Aorta (tissue), 5 donors: ENCODE measurements around the gene PSMC2. TPM values are rescaled to one million over a fixed set of nuclear protein-coding genes. Genes with fewer than 3 reads are reported as not detected.

ENCODE experiments used
- ATAC-seq: fragments of 200-7000 bp; cut with Tn5 transposase; one replicate; pipeline ENCODE4 v1.9.1; 2022; ENCODE audit warnings: moderate library complexity; ENCODE audit not compliant: low FRiP score
- DNase-seq, 2 donors: peaks; one replicate each; pipeline ENCODE4 v3.0.0-alpha.2; 2020
- H3K27ac ChIP-seq, 2 donors: one replicate each; pipeline ENCODE4 v1.5.1; 2013; ENCODE audit warnings: low read length in 2 of 2, mild to moderate bottlenecking in 2 of 2, moderate library complexity in 2 of 2, control low read depth in 1 of 2, inconsistent platforms in 1 of 2, low read depth in 1 of 2
- H3K27me3 ChIP-seq, 2 donors: one replicate each; pipeline ENCODE4 v1.6.1; 2013; ENCODE audit warnings: control low read depth in 1 of 2, low read length in 1 of 2, mild to moderate bottlenecking in 1 of 2, moderate library complexity in 1 of 2; ENCODE audit not compliant: insufficient read depth in 2 of 2, control insufficient read depth in 1 of 2
- H3K36me3 ChIP-seq, 2 donors: one replicate each; pipeline ENCODE4 v1.6.1; 2013; ENCODE audit warnings: control low read depth in 1 of 2, low read length in 1 of 2, mild to moderate bottlenecking in 1 of 2; ENCODE audit not compliant: insufficient read depth in 2 of 2, control insufficient read depth in 1 of 2
- H3K4me1 ChIP-seq, 2 donors: one replicate each; pipeline ENCODE4 v1.6.1; 2013; ENCODE audit warnings: low read length in 2 of 2, control low read depth in 1 of 2, mild to moderate bottlenecking in 1 of 2, moderate library complexity in 1 of 2; ENCODE audit not compliant: insufficient read depth in 2 of 2, control insufficient read depth in 1 of 2
- H3K4me3 ChIP-seq, 2 donors: one replicate each; pipeline ENCODE4 v1.5.1; 2013; ENCODE audit warnings: low read length in 2 of 2, control low read depth in 1 of 2, mild to moderate bottlenecking in 1 of 2
- H3K9me3 ChIP-seq: one replicate; pipeline ENCODE4 v1.6.1; 2013; ENCODE audit warnings: mild to moderate bottlenecking, low read length; ENCODE audit not compliant: control insufficient read depth
- WGBS, 2 donors: extraction: QIAGEN DNeasy Blood & Tissue Kit; methylation state at CpG; one replicate each; pipeline ENCODE4 v1.1.7; 2013; 5-methylcytosine and 5-hydroxymethylcytosine counted together
- intact Hi-C, 2 donors: fragments of 100-400 bp; cut with DNase I; formaldehyde crosslinking; loops; one replicate each; pipeline versions ENCODE4 v1.14.2 to v1.15.0; 2022
- long read RNA-seq, 2 donors: library from polyadenylated mRNA; unstranded; transcript quantifications; one replicate each; pipeline ENCODE4 v2.0.0, GENCODE V29; 2020 to 2021
- polyA plus RNA-seq, 2 donors: library from polyadenylated mRNA; stranded (reverse); fragments of 200-250 nt; gene quantifications; one replicate each; pipeline ENCODE4 v1.2.3, GENCODE V29; 2013
- total RNA-seq, 2 donors: library from RNA; stranded (reverse); fragmentation: NEBNext Ultra II Directional; extraction: Animal tissue kit (Norgen Biotek cat#: 25700); gene quantifications; one replicate each; pipeline ENCODE4 v1.2.1, GENCODE V29; 2021
- donor health status: healthy with polysubstance abuse.
- donor health status: Bipolar disorder and iron deficiency.
- donor health status: DM: no; HTN: no; CAD: no.
- donor health status: DM: no; HTN: no; CAD: no.
- donor health status: DM: yes; HTN: yes; CAD: no.

The PSMC2 gene
- total RNA-seq, result 10 to 100 TPM; 81.8 to 97.3 TPM
- 100 to 1,000 TPM; 107 to 119 TPM for polyA plus RNA-seq
- long read RNA-seq, donor 1, transcript PSMC2-201 (12 exons, 2,637 nt), result major isoform, 203 of 220 reads
- long read RNA-seq, donor 1, partial matches to known transcripts, result 5 of 220 reads
- long read RNA-seq, donor 1, other reads (novel, unspliced or antisense), result 12 of 220 reads
- long read RNA-seq, donor 2, transcript PSMC2-201 (12 exons, 2,637 nt), result major isoform, 23 of 26 reads
- long read RNA-seq, donor 2, partial matches to known transcripts, result 2 of 26 reads
- long read RNA-seq, donor 2, other reads (novel, unspliced or antisense), result 1 of 26 reads

GRCh38 chr7:103347507-103348267, at the start of gene PSMC2:
Gene PSMC2 (plus strand): TSS chr7:103347643. CDS start chr7:103347712, 69 bp downstream.
- DNase-seq (peak; percentile 85 to 86), ATAC-seq (peak; percentile 90)
- intact Hi-C loops, result no loop called here
- no peaks in the 10 kb centered on the region for H3K9me3 ChIP-seq
- H3K27me3 ChIP-seq, result no peaks in the 10 kb centered on the region
- H3K4me1 ChIP-seq, result peaks cover 2 to 16% of the 10 kb centered on the region in 2 donors
- H3K36me3 ChIP-seq, result no peaks in the 10 kb centered on the region
- WGBS, 2 donors, result 0% methylated on average over 25 of the region's 25 CpGs
- peak within 1 kb of the TSS; percentile 91 to 95 for H3K4me3 ChIP-seq
- peak within 1 kb of the TSS; percentile 72 to 90 for H3K27ac ChIP-seq

- ATAC-seq (no peak), DNase-seq (no peak)
- WGBS, 2 donors, result 1% methylated on average over 7 of the region's 7 CpGs
- intact Hi-C loops, result loop anchor here in 1 of 2 donors (5.0 kb wide), 1 partner anchor 44 kb away; the partner anchor contains the start of gene DNAJC2
- Histone ChIP-seq H3K9me3 (no peaks in the 10 kb centered on the region), H3K27me3 (no peaks in the 10 kb centered on the region), H3K27ac (no peak overlapping the region), H3K4me3 (peak overlapping the region; percentile 70 to 76), H3K36me3 (peaks cover 0 to 4% of the 10 kb centered on the region in 2 donors), H3K4me1 (peaks cover 2 to 4% of the 10 kb centered on the region in 2 donors)
Measured at GRCh38 chr7:103297837-103298179, 49.6 kb upstream of the PSMC2 start.

GRCh38 chr7:103299660-103300059, 47.8 kb upstream of the PSMC2 start:
- peaks cover 2 to 4% of the 10 kb centered on the region in 2 donors for H3K4me1 ChIP-seq
- H3K27ac ChIP-seq, result no peak overlapping the region
- H3K9me3 ChIP-seq, result no peaks in the 10 kb centered on the region
- no peak overlapping the region for H3K4me3 ChIP-seq
- H3K36me3 ChIP-seq, result peaks cover 2 to 8% of the 10 kb centered on the region in 2 donors
- H3K27me3 ChIP-seq, result no peaks in the 10 kb centered on the region
- intact Hi-C loops, result loop anchor here in 1 of 2 donors (5.0 kb wide), 1 partner anchor 43 kb away; the partner anchor contains the start of gene DNAJC2
- 81 to 82% methylated on average over 6 of the region's 6 CpGs for WGBS, 2 donors
- DNase-seq (no peak), ATAC-seq (no peak)

- peaks cover 2 to 11% of the 10 kb centered on the region in 2 donors for H3K36me3 ChIP-seq
- no peak for ATAC-seq
- 52 to 68% methylated on average over 2 of the region's 2 CpGs for WGBS, 2 donors
- H3K27me3 ChIP-seq, result no peaks in the 10 kb centered on the region
- H3K4me3 ChIP-seq, result no peak overlapping the region
- H3K9me3 ChIP-seq, result no peaks in the 10 kb centered on the region
- peaks cover 2 to 4% of the 10 kb centered on the region in 2 donors for H3K4me1 ChIP-seq
- DNase-seq, result no peak
- H3K27ac ChIP-seq, result no peak overlapping the region
- intact Hi-C loops, result no loop called here
Measured at GRCh38 chr7:103301441-103301840, 46.0 kb upstream of the PSMC2 start.

- peaks cover 0 to under 1% of the 10 kb centered on the region in 2 donors for H3K4me1 ChIP-seq
- DNase-seq (no peak), ATAC-seq (no peak)
- 59 to 61% methylated on average over 3 of the region's 3 CpGs for whole genome bisulfite sequencing, 2 donors
- intact Hi-C loops, result no loop called here
- no peak overlapping the region for H3K4me3 ChIP-seq
- peaks cover 3 to 7% of the 10 kb centered on the region in 2 donors for H3K36me3 ChIP-seq
- no peaks in the 10 kb centered on the region for H3K27me3 ChIP-seq
- no peaks in the 10 kb centered on the region for H3K9me3 ChIP-seq
- no peak overlapping the region for H3K27ac ChIP-seq
Measured at GRCh38 chr7:103307503-103308231, 39.8 kb upstream of the PSMC2 start.

- Histone ChIP-seq H3K4me3 (no peak overlapping the region), H3K27ac (no peak overlapping the region), H3K9me3 (no peaks in the 10 kb centered on the region), H3K4me1 (no peaks in the 10 kb centered on the region), H3K27me3 (no peaks in the 10 kb centered on the region), H3K36me3 (peaks cover 5 to 10% of the 10 kb centered on the region in 2 donors)
- WGBS, 2 donors, result 70 to 74% methylated on average over 2 of the region's 2 CpGs
- intact Hi-C loops, result no loop called here
- DNase-seq, result no peak
- ATAC-seq, result no peak
Measured at GRCh38 chr7:103314852-103315251, 32.6 kb upstream of the PSMC2 start.

GRCh38 chr7:103316380-103316941, 31.0 kb upstream of the PSMC2 start:
- intact Hi-C loops, result no loop called here

GRCh38 chr7:103317009-103317408, 30.4 kb upstream of the PSMC2 start:
- Histone ChIP-seq H3K4me1 (no peaks in the 10 kb centered on the region), H3K27me3 (no peaks in the 10 kb centered on the region), H3K9me3 (no peaks in the 10 kb centered on the region), H3K36me3 (peaks cover 8 to 14% of the 10 kb centered on the region in 2 donors), H3K27ac (no peak overlapping the region), H3K4me3 (no peak overlapping the region)
- ATAC-seq, result no peak
- intact Hi-C loops, result no loop called here
- no peak for DNase-seq

More at GRCh38 chr7:103316380-103316941, 31.0 kb upstream of the PSMC2 start:
- DNase-seq, result no peak
- Histone ChIP-seq H3K4me3 (no peak overlapping the region), H3K27ac (no peak overlapping the region), H3K36me3 (peaks cover 8 to 12% of the 10 kb centered on the region in 2 donors), H3K4me1 (no peaks in the 10 kb centered on the region), H3K9me3 (no peaks in the 10 kb centered on the region), H3K27me3 (no peaks in the 10 kb centered on the region)
- ATAC-seq, result no peak
- WGBS, 2 donors, result 83 to 95% methylated on average over 2 of the region's 2 CpGs
